ENCODE data around the gene ZNF277. TPM values are rescaled to one million over a fixed set of nuclear protein-coding genes. Genes with fewer than 3 reads are reported as not detected.

The ZNF277 gene
- total RNA-seq, 1 experiment from 2014 or later, result 13.1 TPM

GRCh38 chr7:112220877-112221434 is 14.5 kb downstream of the ZNF277 start:
- Mint-ChIP-seq H3K4me3 (no peak overlapping the region), H3K36me3 (ENCODE audit: insufficient read depth in 1 of 3, low read depth in 3 of 3) (peaks cover 0 to 16% (median 4%) of the 10 kb centered on the region in 3 experiments; a peak in 4 of 7 replicates), H3K9me3 (no peaks in the 10 kb centered on the region), H3K4me1 (peaks cover 11 to 13% of the 10 kb centered on the region in 2 experiments), H3K27me3 (ENCODE audit: low read depth) (no peaks in the 10 kb centered on the region), H3K27ac (peak overlapping the region in 1 of 3 experiments; percentile 19; a peak in 2 of 7 replicates)
- Histone ChIP-seq H3K18ac (ENCODE audit: insufficient read length, low read depth, low read length) (no peak overlapping the region), H2AFZ (ENCODE audit: low read length) (no peak overlapping the region), H2AK5ac (ENCODE audit: insufficient read length, low read length) (no peak overlapping the region), H2BK20ac (ENCODE audit: low read depth, low read length, poor library complexity, severe bottlenecking) (no peak overlapping the region), H3K4ac (ENCODE audit: low read depth, low read length) (no peak overlapping the region), H3K79me2 (ENCODE audit: insufficient read depth, low read length) (peaks cover 4% of the 10 kb centered on the region; the same call in 1 of the 2 replicates), H4K8ac (replicated peaks; ENCODE audit: insufficient read length, low read depth, low read length) (no peak overlapping the region), H3K14ac (ENCODE audit: insufficient read depth, low read length) (no peak overlapping the region; the same call in 1 of the 2 replicates), H2BK5ac (ENCODE audit: insufficient read length, low read length) (no peak overlapping the region), H2BK15ac (ENCODE audit: low read depth, low read length) (no peak overlapping the region), H3T11ph (ENCODE audit: low read length) (no peak overlapping the region), H3K27ac (ENCODE audit: insufficient read length, low read depth, low read length) (no peak overlapping the region), H2BK120ac (ENCODE audit: low read depth, low read length, poor library complexity, severe bottlenecking) (no peak overlapping the region), H3K23me2 (ENCODE audit: insufficient read length, low read depth, low read length, poor library complexity, severe bottlenecking) (no peaks in the 10 kb centered on the region), H3K79me1 (ENCODE audit: insufficient read depth, low read depth, low read length, poor library complexity, severe bottlenecking) (peaks cover 14% of the 10 kb centered on the region), H3K23ac (ENCODE audit: insufficient read length, low read depth, low read length) (no peak overlapping the region), H2BK12ac (ENCODE audit: insufficient read length, low read depth, low read length) (no peak overlapping the region), H4K91ac (ENCODE audit: insufficient read length, low read depth, low read length) (no peak overlapping the region), H3K9me3 (ENCODE audit: control insufficient read depth, low read depth, low read length) (no peaks in the 10 kb centered on the region), H3K56ac (ENCODE audit: insufficient read length, low read depth, low read length) (no peak overlapping the region), H4K5ac (ENCODE audit: insufficient read length, low read depth, low read length) (no peak overlapping the region), H4K20me1 (ENCODE audit: control insufficient read depth, insufficient read depth, insufficient read length) (no peaks in the 10 kb centered on the region), H3K27me3 (ENCODE audit: insufficient read depth, low read length) (no peaks in the 10 kb centered on the region), H3K4me1 (ENCODE audit: insufficient read depth, low read length) (peaks cover 3% of the 10 kb centered on the region; the same call in 1 of the 2 replicates), H3K9ac (ENCODE audit: extremely low read depth, insufficient read length, low read length) (no peak overlapping the region), H3K4me2 (ENCODE audit: insufficient read depth, insufficient read length, low read length) (no peak overlapping the region)
- no peak for TF ChIP-seq CTCF (conservative IDR thresholded peaks at IDR 0.05)
- no peak for DNase-seq
- no CpG with 5 or more reads among the region's 20 CpGs for WGBS (ENCODE audit: extremely low coverage, insufficient read length, low lambda C conversion rate)

All from H9 (cell line).